Heart left ventricle (tissue), 13 donors: ENCODE results near the gene FAP.

Experiments used
- POLR2A ChIP-seq, 2 donors: fragments of 450-650 bp; IDR thresholded peaks; one replicate each; pipeline ENCODE4 v1.6.1; 2017; ENCODE audit warnings: antibody characterized with exemption in 2 of 2, mild to moderate bottlenecking in 2 of 2, moderate library complexity in 2 of 2
- TF ChIP-seq, protein P1 (sequence below), 12 donors: fragments of 200-600 bp; sonication (generic) in 4 of 12; IDR thresholded peaks; one replicate each; pipeline versions ENCODE4 v1.5.0 to v1.8.0; 2018 to 2022; ENCODE audit warnings: antibody characterized with exemption in 12 of 12, mild to moderate bottlenecking in 5 of 12
- donor health status: ischemic (EF 13 %, LVEDD 7.1; RV severe dilation, severe dysfunction).
- donor health status: DM: no; HTN: yes; CAD: no.
- donor health status: DM: no; HTN: no; CAD: no.
- donor health status: ischemic (EF 25% LVEDD 6.9; RV normal size, moderate dysfunction).
- donor health status: ischemic (EF 25% LVEDD 5.7; RV mildly dilated, moderate dysfunction).
- donor health status: ischemic (EF 35%, LVEDD 5.7; RV mildly dilated, moderate dysfunction).
- donor health status: nonischemic (EF 11% LVEDD 7.7; RV severe dilation, severe dysfunction).
- donor health status: DM: yes; HTN: yes; CAD: no.
- donor health status: PGD.
- donor health status: ischemic (EF 29% LVEDD 5.4; RV normal size, mild dysfunction).
- donor health status: nonischemic (EF 23%, LVEDD 6.1; RV moderate dilation, normal function).

DNA sequence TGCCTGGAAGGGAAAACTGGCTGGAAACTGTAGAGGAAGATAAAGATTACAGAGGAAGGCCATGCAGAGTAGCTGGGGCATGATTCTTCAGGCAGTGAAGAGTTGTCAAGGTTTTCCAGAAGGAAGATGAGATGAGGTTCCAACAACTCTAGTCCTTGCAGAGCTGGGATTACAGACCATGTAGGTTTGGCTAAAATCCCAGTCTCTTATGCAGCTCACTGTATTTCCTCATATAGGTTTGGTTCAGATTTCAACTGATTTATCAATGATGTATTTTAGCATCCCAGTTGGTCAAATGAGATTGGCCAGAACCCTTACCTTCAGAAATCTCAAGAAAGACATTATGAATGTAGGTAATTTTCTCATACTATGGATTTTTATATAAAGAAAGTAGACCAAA lies 16.4 kb downstream of the FAP start:
- TF ChIP-seq, protein P1, sequence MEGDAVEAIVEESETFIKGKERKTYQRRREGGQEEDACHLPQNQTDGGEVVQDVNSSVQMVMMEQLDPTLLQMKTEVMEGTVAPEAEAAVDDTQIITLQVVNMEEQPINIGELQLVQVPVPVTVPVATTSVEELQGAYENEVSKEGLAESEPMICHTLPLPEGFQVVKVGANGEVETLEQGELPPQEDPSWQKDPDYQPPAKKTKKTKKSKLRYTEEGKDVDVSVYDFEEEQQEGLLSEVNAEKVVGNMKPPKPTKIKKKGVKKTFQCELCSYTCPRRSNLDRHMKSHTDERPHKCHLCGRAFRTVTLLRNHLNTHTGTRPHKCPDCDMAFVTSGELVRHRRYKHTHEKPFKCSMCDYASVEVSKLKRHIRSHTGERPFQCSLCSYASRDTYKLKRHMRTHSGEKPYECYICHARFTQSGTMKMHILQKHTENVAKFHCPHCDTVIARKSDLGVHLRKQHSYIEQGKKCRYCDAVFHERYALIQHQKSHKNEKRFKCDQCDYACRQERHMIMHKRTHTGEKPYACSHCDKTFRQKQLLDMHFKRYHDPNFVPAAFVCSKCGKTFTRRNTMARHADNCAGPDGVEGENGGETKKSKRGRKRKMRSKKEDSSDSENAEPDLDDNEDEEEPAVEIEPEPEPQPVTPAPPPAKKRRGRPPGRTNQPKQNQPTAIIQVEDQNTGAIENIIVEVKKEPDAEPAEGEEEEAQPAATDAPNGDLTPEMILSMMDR (IDR thresholded peaks at IDR 0.05) = no peak
- no peak for TF ChIP-seq POLR2A (IDR thresholded peaks at IDR 0.05)
